ENCODE data around the gene SFMBT2.
"Not testable (repeated sequence)": the region's sequence is repeated elsewhere in the genome, so short reads cannot be mapped to it uniquely, and the experiment has no call there.

The SFMBT2 gene

DNA sequence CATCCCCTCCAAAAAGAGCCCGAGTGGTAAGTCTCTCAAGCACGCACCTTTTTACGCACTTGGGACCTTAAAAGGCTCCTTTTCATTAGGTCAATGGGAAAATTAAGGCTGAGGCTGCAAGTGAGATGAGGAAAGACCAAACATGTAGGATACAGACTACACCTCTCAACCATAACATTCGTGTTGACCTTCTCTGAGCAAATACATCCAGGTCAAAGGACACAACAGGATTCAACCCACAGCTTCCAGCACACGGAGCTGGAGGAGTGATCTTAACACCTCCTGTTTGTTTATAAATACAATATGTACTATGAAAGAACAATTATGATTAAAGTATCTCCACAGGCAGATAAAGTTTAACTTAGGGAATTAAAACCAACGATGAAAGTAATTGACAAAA lies 9.7 kb downstream of the SFMBT2 start:
- DNase-seq (ENCODE audit: low read depth in 2 of 2), result no peak

DNA sequence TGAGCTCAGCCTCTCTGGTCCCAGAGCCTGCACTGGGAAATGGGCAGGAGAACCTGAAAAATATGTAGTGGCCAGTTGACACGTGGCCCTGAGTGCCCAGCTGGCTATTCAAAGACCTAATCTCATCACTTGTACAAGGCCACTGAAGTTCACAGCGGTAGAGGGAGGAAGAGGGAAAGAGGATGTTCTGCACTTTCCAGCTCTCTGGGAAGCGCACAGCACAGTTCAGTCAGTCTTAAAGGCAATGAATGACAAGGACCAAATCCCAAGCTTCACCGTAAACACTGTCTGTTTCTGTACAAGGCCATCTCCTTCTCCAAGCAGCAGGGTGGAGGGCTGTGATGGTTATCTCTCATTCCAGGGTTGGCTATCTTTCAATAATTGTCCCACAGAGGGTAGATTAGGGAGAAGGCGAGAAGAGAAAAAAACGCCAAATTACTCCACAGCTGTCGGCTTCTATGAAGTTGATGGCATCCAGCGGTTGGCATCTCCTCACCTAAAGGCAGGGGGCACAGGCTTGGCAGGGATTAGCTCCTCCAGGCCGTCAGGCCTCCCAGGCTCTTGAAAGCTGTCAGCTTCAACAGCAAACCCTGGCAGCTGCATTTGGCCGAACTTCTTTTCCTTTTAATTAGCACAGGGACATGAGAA lies 10.6 kb downstream of the SFMBT2 start:
- no peak for DNase-seq (ENCODE audit: low read depth in 2 of 2)

DNA sequence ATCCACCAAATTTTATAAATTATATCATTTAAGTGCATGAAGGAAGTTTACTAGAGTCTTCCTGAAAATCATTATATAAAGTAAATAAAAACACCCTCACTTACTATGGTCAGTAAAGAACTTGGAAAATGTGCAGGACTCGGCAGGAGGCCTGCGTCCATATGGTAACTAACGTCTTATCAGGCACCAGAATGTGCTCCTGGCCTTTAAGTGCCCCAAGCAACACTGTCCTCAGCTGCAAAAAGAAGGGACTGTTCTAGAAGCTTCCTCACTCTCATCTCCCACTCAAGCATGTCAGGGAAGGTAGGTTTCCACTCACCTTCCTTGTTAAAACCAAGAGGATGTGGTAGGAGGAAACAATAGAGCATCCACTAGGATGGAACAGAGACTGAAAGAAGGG lies 11.3 kb downstream of the SFMBT2 start:
- DNase-seq (ENCODE audit: low read depth in 2 of 2), result no peak

GRCh38 chr10:7397049-7398035 lies 13.5 kb downstream of the SFMBT2 start:
- no peak for DNase-seq (ENCODE audit: low read depth in 2 of 2)

GRCh38 chr10:7392301-7392700 lies 18.5 kb downstream of the SFMBT2 start:
- DNase-seq (ENCODE audit: low read depth in 2 of 2), result not testable (repeated sequence)

GRCh38 chr10:7391748-7392147 lies 19.1 kb downstream of the SFMBT2 start:
- no peak for DNase-seq (ENCODE audit: low read depth in 2 of 2)

- not testable (repeated sequence) for DNase-seq (ENCODE audit: low read depth in 2 of 2)
These were observed 20.1 kb downstream of the SFMBT2 start for GRCh38 chr10:7390689-7391110.

GRCh38 chr10:7389844-7390243 lies 21.0 kb downstream of the SFMBT2 start:
- no peak for DNase-seq (ENCODE audit: low read depth in 2 of 2)

DNA sequence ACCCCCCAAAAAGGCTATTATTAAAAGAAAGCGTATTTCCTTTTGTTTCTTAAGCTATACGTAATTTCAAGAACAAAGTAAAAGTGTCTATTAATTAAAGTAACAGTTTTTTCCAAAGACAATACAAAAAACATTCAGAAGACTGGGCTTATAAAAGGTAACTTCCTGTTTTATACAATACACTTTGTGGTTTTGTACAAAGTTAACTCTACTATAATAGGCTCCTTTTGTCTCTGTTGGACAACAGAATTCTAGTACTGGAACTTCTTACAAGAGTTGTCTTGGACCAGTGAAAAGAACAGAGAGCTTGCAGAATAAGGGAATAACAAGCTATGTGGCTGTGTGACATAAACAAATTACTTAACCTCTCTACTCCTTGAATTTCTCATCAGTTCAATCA lies 21.5 kb downstream of the SFMBT2 start:
- DNase-seq (ENCODE audit: low read depth in 2 of 2), result no peak

- no peak for DNase-seq (ENCODE audit: low read depth in 2 of 2)
These were observed 22.2 kb downstream of the SFMBT2 start for GRCh38 chr10:7388602-7389001.

DNA sequence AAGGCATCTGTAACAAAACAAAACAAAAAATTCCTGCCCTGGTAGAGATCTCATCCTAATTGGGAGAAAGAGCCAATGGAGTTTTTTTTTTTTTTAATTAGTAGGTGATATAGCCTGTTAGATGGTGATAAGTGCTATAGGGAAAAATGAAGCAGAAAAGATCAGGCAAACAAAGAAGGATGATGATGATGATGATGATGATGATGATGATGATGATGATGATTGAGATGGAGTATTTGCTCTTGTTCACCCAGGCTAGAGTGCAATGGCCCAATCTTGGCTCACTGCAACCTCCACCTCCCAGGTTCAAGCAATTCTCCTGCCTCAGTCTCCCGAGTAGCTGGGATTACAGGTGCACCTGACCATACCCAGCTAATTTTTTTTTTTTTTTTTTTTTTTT lies 22.7 kb downstream of the SFMBT2 start:
- not testable (repeated sequence) for DNase-seq (ENCODE audit: low read depth in 2 of 2)

DNA sequence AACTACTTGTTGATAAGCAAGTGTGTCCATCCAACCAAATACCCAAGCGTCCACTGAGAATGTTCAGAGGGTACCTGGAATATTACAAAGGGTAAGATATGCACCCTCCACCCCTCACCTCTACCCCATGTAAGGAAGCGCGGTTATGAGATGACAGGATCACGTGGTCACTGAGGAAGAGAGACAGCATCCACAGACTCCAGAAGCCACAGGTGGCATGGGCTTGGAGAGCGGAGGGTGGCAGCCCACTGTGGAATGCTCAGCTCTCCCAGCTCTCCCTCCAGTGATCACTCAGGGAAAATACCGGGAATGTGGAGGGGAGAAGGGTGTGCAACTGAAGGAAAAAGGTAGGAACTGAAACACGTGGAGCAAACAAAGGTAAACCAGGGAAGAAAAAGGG lies 25.7 kb downstream of the SFMBT2 start:
- DNase-seq (ENCODE audit: low read depth in 2 of 2), result no peak

- no peak for DNase-seq (ENCODE audit: low read depth in 2 of 2)
These were observed 27.4 kb downstream of the SFMBT2 start for GRCh38 chr10:7383442-7383841.

DNA sequence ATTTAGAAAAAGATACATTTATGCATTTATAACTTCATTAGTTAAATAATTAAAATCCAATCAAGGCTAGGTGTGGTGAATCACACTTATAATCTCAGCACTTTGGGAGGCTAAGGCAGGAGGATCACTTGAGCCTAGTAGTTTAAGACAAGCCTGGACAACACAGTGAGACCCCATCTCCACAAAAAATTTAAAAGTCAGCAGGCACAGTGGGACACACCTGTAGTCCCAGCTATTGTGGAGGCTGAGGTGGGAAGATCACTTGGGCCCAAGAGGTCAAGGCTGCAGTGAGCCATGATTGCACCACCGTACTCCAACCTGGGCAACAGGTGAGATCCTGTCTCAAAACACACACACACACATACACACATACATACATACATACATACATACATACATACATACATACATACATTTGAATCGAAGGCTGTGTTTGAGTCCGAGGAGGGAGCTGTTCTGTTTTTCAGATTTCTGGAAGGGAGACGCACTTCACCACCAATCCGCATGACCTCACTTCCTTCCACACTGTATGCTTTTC lies 30.1 kb downstream of the SFMBT2 start:
- no peak for DNase-seq (ENCODE audit: low read depth in 2 of 2)

GRCh38 chr10:7378602-7379403 lies 32.0 kb downstream of the SFMBT2 start:
- DNase-seq (ENCODE audit: low read depth in 2 of 2), result no peak

DNA sequence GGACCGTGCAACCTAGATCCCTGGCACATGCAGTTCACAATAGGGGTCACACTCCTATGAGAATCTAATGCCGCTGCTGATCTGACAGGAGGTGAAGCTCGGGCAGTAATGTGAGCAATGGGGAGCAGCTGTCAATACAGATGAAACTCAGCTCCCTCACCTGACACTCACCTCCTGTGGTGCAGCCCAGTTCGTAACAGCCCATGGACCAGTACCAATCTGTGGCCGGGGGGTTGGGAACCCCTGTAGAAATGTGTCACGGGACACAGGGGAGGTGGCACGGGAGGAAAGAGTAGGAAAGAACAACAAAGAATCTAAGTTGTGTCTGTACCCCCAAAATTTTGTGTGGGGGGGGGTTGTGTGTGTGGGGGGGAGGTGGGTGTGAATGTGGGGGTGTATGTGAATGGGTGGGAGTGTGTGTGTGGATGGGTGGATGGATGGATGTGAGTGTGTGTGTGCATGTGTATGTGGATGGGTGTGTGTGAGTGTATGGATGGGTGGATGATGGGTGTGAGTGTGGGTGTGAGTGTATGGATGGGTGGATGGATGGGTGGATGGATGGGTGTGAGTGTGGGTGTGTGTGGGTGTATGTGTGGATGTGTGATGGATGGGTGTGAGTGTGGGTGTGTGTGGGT lies 33.1 kb downstream of the SFMBT2 start:
- DNase-seq (ENCODE audit: low read depth in 2 of 2), result no peak

DNA sequence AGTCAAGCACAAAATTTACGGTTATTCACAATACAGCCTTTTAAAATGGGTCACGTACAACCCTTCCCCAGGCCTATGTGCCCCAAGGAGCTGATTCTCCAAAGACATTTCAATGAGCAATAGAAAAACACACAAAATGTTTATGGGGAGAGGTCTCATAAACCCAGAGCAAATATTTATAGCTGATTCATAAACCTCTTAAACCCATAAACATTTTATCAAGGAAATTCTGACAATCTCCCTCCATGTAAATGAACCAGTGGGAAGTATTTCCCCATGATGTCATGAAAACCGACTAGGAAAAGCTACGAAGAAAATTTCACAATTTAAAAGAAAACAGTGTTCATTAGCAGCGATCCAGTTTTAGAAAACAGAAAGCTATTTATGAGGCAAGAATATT lies 36.0 kb downstream of the SFMBT2 start:
- DNase-seq (ENCODE audit: low read depth in 2 of 2), result no peak

GRCh38 chr10:7373039-7373438 lies 37.8 kb downstream of the SFMBT2 start:
- DNase-seq (ENCODE audit: low read depth in 2 of 2), result no peak

GRCh38 chr10:7372504-7372903 lies 38.3 kb downstream of the SFMBT2 start:
- no peak for DNase-seq (ENCODE audit: low read depth in 2 of 2)

DNA sequence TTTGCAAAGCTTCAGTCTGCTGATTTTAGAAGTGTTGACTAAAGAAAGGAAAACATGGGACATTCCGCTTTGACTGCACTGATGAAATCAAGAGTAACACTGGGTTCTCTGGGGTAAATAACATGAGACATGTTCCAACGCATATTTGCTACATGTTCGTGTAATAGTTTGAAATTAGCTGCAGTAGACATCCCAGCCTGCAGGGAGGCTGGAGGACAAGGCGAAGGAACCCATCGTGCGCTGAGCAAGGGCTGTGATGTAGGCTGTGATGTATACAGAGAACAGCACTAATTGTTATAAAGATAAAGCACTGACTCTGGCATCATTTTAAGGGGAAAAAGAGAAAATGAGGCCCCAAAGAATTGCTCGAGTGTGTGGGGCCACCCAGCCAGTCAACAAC lies 40.3 kb downstream of the SFMBT2 start:
- DNase-seq (ENCODE audit: low read depth in 2 of 2), result no peak

DNA sequence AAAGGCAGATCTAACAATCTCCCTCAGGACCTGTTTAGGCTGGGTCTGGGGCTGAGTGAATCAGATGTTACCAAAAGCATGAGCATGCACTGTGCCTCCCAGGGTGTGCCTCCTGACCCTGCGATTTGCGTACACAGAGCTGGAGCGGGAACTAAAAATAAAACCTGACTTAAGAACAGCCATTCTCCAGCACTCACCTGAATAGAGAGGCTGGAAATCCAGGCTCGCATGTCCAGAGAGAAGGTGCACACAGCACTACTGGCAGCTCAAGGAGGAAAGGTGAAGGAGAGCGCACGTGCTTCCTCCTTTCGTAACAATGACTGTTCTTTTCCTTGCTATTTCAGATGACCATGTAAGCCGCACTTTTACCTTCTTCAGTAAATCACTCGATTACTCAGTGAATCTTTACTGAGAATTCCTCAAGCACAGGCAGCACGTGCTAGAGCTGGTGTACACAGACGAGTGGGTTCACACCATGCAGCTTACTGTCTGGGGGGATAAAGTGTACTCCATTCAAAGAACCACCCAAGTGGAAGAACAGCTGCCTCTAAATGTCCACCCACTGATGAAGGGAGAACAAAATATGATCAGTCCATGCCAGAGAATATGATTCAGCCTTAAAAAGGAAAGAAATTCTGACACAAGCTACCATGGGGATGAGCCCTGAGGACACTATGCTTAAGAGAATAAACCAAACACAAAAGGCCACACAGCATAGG lies 45.6 kb downstream of the SFMBT2 start:
- no peak for DNase-seq (ENCODE audit: low read depth in 2 of 2)
